Measurements from ENCODE around the gene IFT88.

DNA sequence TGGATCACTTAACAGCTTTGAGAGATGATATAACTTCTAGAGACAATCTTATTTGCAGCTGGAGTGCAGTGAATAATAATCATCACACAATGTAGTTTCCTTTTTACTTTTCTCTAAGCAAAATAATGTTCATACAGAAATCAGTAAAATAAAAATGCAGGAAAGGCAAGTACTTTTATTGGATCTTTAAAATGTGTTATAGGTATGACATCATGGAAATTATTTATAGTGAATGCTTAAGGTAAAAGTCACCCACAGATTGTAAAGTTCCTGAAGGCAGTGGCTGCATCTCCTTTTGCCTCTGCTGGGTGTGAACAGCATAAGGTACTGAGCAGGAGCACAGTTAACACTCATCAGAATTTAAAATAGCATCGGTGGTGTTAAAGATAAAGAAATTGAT is 119.2 kb downstream of the IFT88 start:
- TF ChIP-seq, protein P1, sequence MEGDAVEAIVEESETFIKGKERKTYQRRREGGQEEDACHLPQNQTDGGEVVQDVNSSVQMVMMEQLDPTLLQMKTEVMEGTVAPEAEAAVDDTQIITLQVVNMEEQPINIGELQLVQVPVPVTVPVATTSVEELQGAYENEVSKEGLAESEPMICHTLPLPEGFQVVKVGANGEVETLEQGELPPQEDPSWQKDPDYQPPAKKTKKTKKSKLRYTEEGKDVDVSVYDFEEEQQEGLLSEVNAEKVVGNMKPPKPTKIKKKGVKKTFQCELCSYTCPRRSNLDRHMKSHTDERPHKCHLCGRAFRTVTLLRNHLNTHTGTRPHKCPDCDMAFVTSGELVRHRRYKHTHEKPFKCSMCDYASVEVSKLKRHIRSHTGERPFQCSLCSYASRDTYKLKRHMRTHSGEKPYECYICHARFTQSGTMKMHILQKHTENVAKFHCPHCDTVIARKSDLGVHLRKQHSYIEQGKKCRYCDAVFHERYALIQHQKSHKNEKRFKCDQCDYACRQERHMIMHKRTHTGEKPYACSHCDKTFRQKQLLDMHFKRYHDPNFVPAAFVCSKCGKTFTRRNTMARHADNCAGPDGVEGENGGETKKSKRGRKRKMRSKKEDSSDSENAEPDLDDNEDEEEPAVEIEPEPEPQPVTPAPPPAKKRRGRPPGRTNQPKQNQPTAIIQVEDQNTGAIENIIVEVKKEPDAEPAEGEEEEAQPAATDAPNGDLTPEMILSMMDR (IDR thresholded peaks at IDR 0.05), result no peak
- no peak for TF ChIP-seq POLR2A (IDR thresholded peaks at IDR 0.05)
